GM10266 (cell line): ENCODE data around the gene RRAGB.
"Not testable (repeated sequence)": the region's sequence is repeated elsewhere in the genome, so short reads cannot be mapped to it uniquely, and the experiment has no call there.

Experiments used
- DNase-seq: peaks from one replicate; pipeline ENCODE4 v3.0.0; 2012; ENCODE audit errors: extremely low spot score
- CTCF ChIP-seq: IDR thresholded peaks from 2 replicates; pipeline ENCODE4 v1.5.1; 2012; ENCODE audit warnings: mild to moderate bottlenecking, low read depth; ENCODE audit not compliant: control insufficient read depth, insufficient read depth; ENCODE audit errors: missing control alignments

Gene RRAGB

GRCh38 chrX:55717521-55718497 lies at the start of gene RRAGB:
TSS of gene RRAGB (plus strand) at chrX:55717749. CDS start at chrX:55718328, 579 bp downstream.
- DNase-seq: peak; percentile 80
- TF ChIP-seq CTCF: peak; percentile 59

GRCh38 chrX:55668084-55668483 lies 49.5 kb upstream of the RRAGB start:
- no peak for TF ChIP-seq CTCF

GRCh38 chrX:55688579-55688978 lies 29.0 kb upstream of the RRAGB start:
- DNase-seq: not testable (repeated sequence)

More at GRCh38 chrX:55668084-55668483, 49.5 kb upstream of the RRAGB start:
- DNase-seq: no peak

GRCh38 chrX:55695227-55696018 lies 22.1 kb upstream of the RRAGB start:
- TF ChIP-seq CTCF: no peak
- DNase-seq: no peak

GRCh38 chrX:55697381-55697780 lies 20.2 kb upstream of the RRAGB start:
- no peak for TF ChIP-seq CTCF
- no peak for DNase-seq

GRCh38 chrX:55702671-55703070 lies 14.9 kb upstream of the RRAGB start:
- TF ChIP-seq CTCF: no peak
- DNase-seq: no peak

GRCh38 chrX:55703436-55703835 lies 14.1 kb upstream of the RRAGB start:
- not testable (repeated sequence) for DNase-seq

- not testable (repeated sequence) for DNase-seq
These were observed 12.5 kb upstream of the RRAGB start for GRCh38 chrX:55705066-55705465.
